ENCODE results near the gene GABARAPL1. TPM values are rescaled to one million over a fixed set of nuclear protein-coding genes. Genes with fewer than 3 reads are reported as not detected.

Gene GABARAPL1
- total and polyA plus RNA-seq, 10 of the 15 experiments (the other 5 are each of a cell fraction or from before 2014, with no cell fraction given): 0.42 to 3.7 (median 1.4) TPM

- TF ChIP-seq REST (IDR thresholded peaks at IDR 0.05; ENCODE audit: low read depth, low read length) (no peak), MLLT1 (IDR thresholded peaks at IDR 0.05) (no peak), LARP7 (IDR thresholded peaks at IDR 0.05) (no peak), NFYB (IDR thresholded peaks at IDR 0.05; ENCODE audit: insufficient read depth, low read depth, low read length) (no peak), ZNF274 (IDR thresholded peaks at IDR 0.05; ENCODE audit: insufficient read depth, insufficient read length) (no peak)
Observed at GRCh38 chr12:10226731-10227130, 14.1 kb downstream of the GABARAPL1 start (continued).

GRCh38 chr12:10227648-10228047, 15.0 kb downstream of the GABARAPL1 start:
- ATAC-seq: no peak
- WGBS (ENCODE audit: insufficient coverage, insufficient replicate concordance, low lambda C conversion rate, missing lambda C conversion rate): 6% methylated on average over 1 of the region's 1 CpG

More at GRCh38 chr12:10227648-10228047, 15.0 kb downstream of the GABARAPL1 start:
- H2AFZ ChIP-seq (ENCODE audit: control insufficient read depth, low read depth, low read length): no peak overlapping the region; the same call in 1 of the 2 replicates
- 0 out of 2 replicates have a peak, but pooled peaks cover 2% of the 10 kb centered on the region for H3K4me1 ChIP-seq (ENCODE audit: control insufficient read depth, insufficient read depth, low read length)
- H3K4me3 ChIP-seq: no peak overlapping the region
- FAIRE-seq (no peak), DNase-seq (ENCODE audit: low read depth, low spot score) (no peak)
- TF ChIP-seq ELK1 (IDR thresholded peaks at IDR 0.05; ENCODE audit: low read depth, low read length) (no peak), PRDM15 (CRISPR knock-in tag; IDR thresholded peaks at IDR 0.05) (no peak), USF1 (IDR thresholded peaks at IDR 0.05; ENCODE audit: borderline replicate concordance, extremely low read length, insufficient read depth, low read depth, low read length) (no peak), YY1 (IDR thresholded peaks at IDR 0.05; ENCODE audit: low read depth, low read length) (no peak)
- SMC1A ChIA-PET (ENCODE audit: uncharacterized antibody, unreplicated experiment): no interaction called here
- H3K27me3 ChIP-seq (replicated peaks in 1 of 2; ENCODE audit: control insufficient read depth in 2 of 2, insufficient read depth in 2 of 2, low read length in 1 of 2): no peaks in the 10 kb centered on the region
- intact Hi-C loops (cut with micrococcal nuclease; ENCODE audit: unreplicated experiment) (no loop called here), in situ Hi-C loops (cut with MboI) (no loop called here)
- H3K9ac ChIP-seq (ENCODE audit: control insufficient read depth, insufficient read depth, low read length): no peak overlapping the region
- no peak overlapping the region for H3K27ac ChIP-seq (ENCODE audit: control insufficient read depth, insufficient read depth)
- POLR2A ChIA-PET: interaction anchor here (0.7 kb wide), 1 partner anchor 1029 kb away, joined by 3 read pairs; no protein-coding TSS in a partner anchor
- H3K4me2 ChIP-seq (ENCODE audit: control insufficient read depth, insufficient read depth): no peak overlapping the region
- no peaks in the 10 kb centered on the region for H3K79me2 ChIP-seq (ENCODE audit: control insufficient read depth, insufficient read depth, low read length)
- H3K36me3 ChIP-seq (ENCODE audit: control insufficient read depth in 2 of 2, insufficient read depth in 2 of 2, low read length in 1 of 2): no peaks in the 10 kb centered on the region
- RAD21 ChIA-PET (ENCODE audit: unreplicated experiment): no interaction called here
- CTCF ChIA-PET: interaction anchor here (0.7 to 1.0 kb wide), 2 partner anchors 9 to 523 kb away, joined by 3 read pairs; no protein-coding TSS in a partner anchor
- no peaks in the 10 kb centered on the region for H4K20me1 ChIP-seq (ENCODE audit: control insufficient read depth, insufficient read depth)
- no TSS peak for BruUV-seq (replicated peaks)
- H3K9me3 ChIP-seq (replicated peaks; ENCODE audit: control insufficient read depth, insufficient read depth, low read length): no peaks in the 10 kb centered on the region

Data from GM12878 (cell line).